ENCODE results near the gene PRPSAP2. TPM values are rescaled to one million over a fixed set of nuclear protein-coding genes. Genes with fewer than 3 reads are reported as not detected.

PRPSAP2 gene
- total RNA-seq, 2 experiments from 2014 or later: 35.0 to 37.3 TPM

- no peak overlapping the region for H3K27ac Mint-ChIP-seq
- no peaks in the 10 kb centered on the region for H3K36me3 Mint-ChIP-seq
- H3K9me3 Mint-ChIP-seq (ENCODE audit: low read depth): no peaks in the 10 kb centered on the region
- H3K4me1 Mint-ChIP-seq: peaks cover 7% of the 10 kb centered on the region
- no peaks in the 10 kb centered on the region for H3K27me3 Mint-ChIP-seq
- DNase-seq (no peak), ATAC-seq (no peak)
- CTCF ChIA-PET: interaction anchor here (1.0 kb wide), 1 partner anchor 16 kb away, joined by 4 read pairs; no protein-coding TSS in a partner anchor
- no peak overlapping the region for H3K4me3 Mint-ChIP-seq
Measured at GRCh38 chr17:18963126-18964017, 105.4 kb downstream of the PRPSAP2 start.

GRCh38 chr17:18964018-18964351 lies 106.1 kb downstream of the PRPSAP2 start:
- DNase-seq (no peak), ATAC-seq (no peak)
- no peaks in the 10 kb centered on the region for H3K9me3 Mint-ChIP-seq (ENCODE audit: low read depth)
- peaks cover 7% of the 10 kb centered on the region for H3K4me1 Mint-ChIP-seq
- CTCF ChIA-PET: no interaction called here
- no peaks in the 10 kb centered on the region for H3K36me3 Mint-ChIP-seq
- no peak overlapping the region for H3K4me3 Mint-ChIP-seq
- no peak overlapping the region for H3K27ac Mint-ChIP-seq
- H3K27me3 Mint-ChIP-seq: no peaks in the 10 kb centered on the region

- no peaks in the 10 kb centered on the region for H3K36me3 Mint-ChIP-seq
- peaks cover 7% of the 10 kb centered on the region for H3K4me1 Mint-ChIP-seq
- no peaks in the 10 kb centered on the region for H3K9me3 Mint-ChIP-seq (ENCODE audit: low read depth)
- no peak overlapping the region for H3K27ac Mint-ChIP-seq
- ATAC-seq (no peak), DNase-seq (no peak)
- H3K27me3 Mint-ChIP-seq: no peaks in the 10 kb centered on the region
- CTCF ChIA-PET: no interaction called here
- no peak overlapping the region for H3K4me3 Mint-ChIP-seq
Measured at GRCh38 chr17:18964550-18964949, 106.6 kb downstream of the PRPSAP2 start.

GRCh38 chr17:18965530-18966236 lies 107.8 kb downstream of the PRPSAP2 start:
- DNase-seq (no peak), ATAC-seq (no peak)
- Mint-ChIP-seq H3K4me1 (peaks cover 6% of the 10 kb centered on the region), H3K27ac (no peak overlapping the region), H3K36me3 (no peaks in the 10 kb centered on the region), H3K27me3 (no peaks in the 10 kb centered on the region), H3K9me3 (ENCODE audit: low read depth) (no peaks in the 10 kb centered on the region), H3K4me3 (no peak overlapping the region)
- CTCF ChIA-PET: no interaction called here

- H3K4me1 Mint-ChIP-seq: no peaks in the 10 kb centered on the region
- no peak overlapping the region for H3K27ac Mint-ChIP-seq
- H3K36me3 Mint-ChIP-seq: no peaks in the 10 kb centered on the region
- no peak for DNase-seq
- CTCF ChIA-PET: no interaction called here
- no peaks in the 10 kb centered on the region for H3K27me3 Mint-ChIP-seq
- no peak overlapping the region for H3K4me3 Mint-ChIP-seq
- ATAC-seq: no peak
- no peaks in the 10 kb centered on the region for H3K9me3 Mint-ChIP-seq (ENCODE audit: low read depth)
Measured at GRCh38 chr17:18966831-18967624, 109.1 kb downstream of the PRPSAP2 start.

- DNase-seq (no peak), ATAC-seq (no peak)
- H3K36me3 Mint-ChIP-seq: no peaks in the 10 kb centered on the region
- H3K4me1 Mint-ChIP-seq: no peaks in the 10 kb centered on the region
- H3K27me3 Mint-ChIP-seq: no peaks in the 10 kb centered on the region
- no peak overlapping the region for H3K4me3 Mint-ChIP-seq
- CTCF ChIA-PET: no interaction called here
- H3K9me3 Mint-ChIP-seq (ENCODE audit: low read depth): no peaks in the 10 kb centered on the region
- H3K27ac Mint-ChIP-seq: no peak overlapping the region
Measured at GRCh38 chr17:18967916-18968315, 110.0 kb downstream of the PRPSAP2 start.

GRCh38 chr17:18968345-18968744 lies 110.4 kb downstream of the PRPSAP2 start:
- H3K4me3 Mint-ChIP-seq: no peak overlapping the region

GRCh38 chr17:18968945-18969887 lies 111.3 kb downstream of the PRPSAP2 start:
- DNase-seq (no peak), ATAC-seq (no peak)
- Mint-ChIP-seq H3K4me1 (no peaks in the 10 kb centered on the region), H3K4me3 (no peak overlapping the region), H3K9me3 (ENCODE audit: low read depth) (no peaks in the 10 kb centered on the region), H3K27ac (no peak overlapping the region), H3K36me3 (no peaks in the 10 kb centered on the region), H3K27me3 (no peaks in the 10 kb centered on the region)
- CTCF ChIA-PET: interaction anchor here (1.9 kb wide), 1 partner anchor 8 kb away, joined by 9 read pairs; no protein-coding TSS in a partner anchor

More at GRCh38 chr17:18968345-18968744, 110.4 kb downstream of the PRPSAP2 start:
- H3K4me1 Mint-ChIP-seq: no peaks in the 10 kb centered on the region
- CTCF ChIA-PET: no interaction called here
- no peaks in the 10 kb centered on the region for H3K27me3 Mint-ChIP-seq
- no peak overlapping the region for H3K27ac Mint-ChIP-seq
- ATAC-seq (no peak), DNase-seq (no peak)
- H3K36me3 Mint-ChIP-seq: no peaks in the 10 kb centered on the region
- no peaks in the 10 kb centered on the region for H3K9me3 Mint-ChIP-seq (ENCODE audit: low read depth)

GRCh38 chr17:18970582-18971480 lies 112.9 kb downstream of the PRPSAP2 start:
- Mint-ChIP-seq H3K4me3 (no peak overlapping the region), H3K36me3 (no peaks in the 10 kb centered on the region), H3K27ac (no peak overlapping the region), H3K27me3 (no peaks in the 10 kb centered on the region), H3K4me1 (no peaks in the 10 kb centered on the region), H3K9me3 (ENCODE audit: low read depth) (no peaks in the 10 kb centered on the region)
- DNase-seq (no peak), ATAC-seq (no peak)
- CTCF ChIA-PET: interaction anchor here (1.9 kb wide), 1 partner anchor 10 kb away, joined by 9 read pairs; no protein-coding TSS in a partner anchor

- H3K27ac Mint-ChIP-seq: no peak overlapping the region
- no peaks in the 10 kb centered on the region for H3K4me1 Mint-ChIP-seq
- CTCF ChIA-PET: interaction anchor here (0.5 to 2.7 kb wide), 2 partner anchors 11 to 75 kb away, joined by 3 to 12 read pairs; no protein-coding TSS in a partner anchor
- no peak for DNase-seq
- H3K27me3 Mint-ChIP-seq: no peaks in the 10 kb centered on the region
- no peaks in the 10 kb centered on the region for H3K36me3 Mint-ChIP-seq
- H3K9me3 Mint-ChIP-seq (ENCODE audit: low read depth): no peaks in the 10 kb centered on the region
- ATAC-seq: no peak
- H3K4me3 Mint-ChIP-seq: no peak overlapping the region
Measured at GRCh38 chr17:18971801-18972200, 113.9 kb downstream of the PRPSAP2 start.

GRCh38 chr17:18974407-18975149 lies 116.6 kb downstream of the PRPSAP2 start:
- no peak for DNase-seq

More at GRCh38 chr17:18974407-18975149, 116.6 kb downstream of the PRPSAP2 start:
- Mint-ChIP-seq H3K36me3 (no peaks in the 10 kb centered on the region), H3K9me3 (ENCODE audit: low read depth) (no peaks in the 10 kb centered on the region), H3K27me3 (no peaks in the 10 kb centered on the region), H3K27ac (no peak overlapping the region), H3K4me1 (no peaks in the 10 kb centered on the region), H3K4me3 (no peak overlapping the region)
- ATAC-seq: no peak
- CTCF ChIA-PET: no interaction called here

All from activated CD8-positive, alpha-beta memory T cell treated with anti-CD3 and anti-CD28 coated beads, Interleukin-2, amount 10 ng/mL, durations not matched to agents 7 days and 5 days (primary cell).